DMS153 (cell line): ENCODE measurements around the gene GARIN5A.
A peak's percentile ranks its signal among the peaks of the same experiment; 100 is the strongest.
"Not testable (repeated sequence)": the region's sequence is repeated elsewhere in the genome, so short reads cannot be mapped to it uniquely, and the experiment has no call there.

Experiments
- DNase-seq: peaks from one replicate; lab custom pipeline; 2025; lab: John Stamatoyannopoulos, UW

Gene GARIN5A

DNA sequence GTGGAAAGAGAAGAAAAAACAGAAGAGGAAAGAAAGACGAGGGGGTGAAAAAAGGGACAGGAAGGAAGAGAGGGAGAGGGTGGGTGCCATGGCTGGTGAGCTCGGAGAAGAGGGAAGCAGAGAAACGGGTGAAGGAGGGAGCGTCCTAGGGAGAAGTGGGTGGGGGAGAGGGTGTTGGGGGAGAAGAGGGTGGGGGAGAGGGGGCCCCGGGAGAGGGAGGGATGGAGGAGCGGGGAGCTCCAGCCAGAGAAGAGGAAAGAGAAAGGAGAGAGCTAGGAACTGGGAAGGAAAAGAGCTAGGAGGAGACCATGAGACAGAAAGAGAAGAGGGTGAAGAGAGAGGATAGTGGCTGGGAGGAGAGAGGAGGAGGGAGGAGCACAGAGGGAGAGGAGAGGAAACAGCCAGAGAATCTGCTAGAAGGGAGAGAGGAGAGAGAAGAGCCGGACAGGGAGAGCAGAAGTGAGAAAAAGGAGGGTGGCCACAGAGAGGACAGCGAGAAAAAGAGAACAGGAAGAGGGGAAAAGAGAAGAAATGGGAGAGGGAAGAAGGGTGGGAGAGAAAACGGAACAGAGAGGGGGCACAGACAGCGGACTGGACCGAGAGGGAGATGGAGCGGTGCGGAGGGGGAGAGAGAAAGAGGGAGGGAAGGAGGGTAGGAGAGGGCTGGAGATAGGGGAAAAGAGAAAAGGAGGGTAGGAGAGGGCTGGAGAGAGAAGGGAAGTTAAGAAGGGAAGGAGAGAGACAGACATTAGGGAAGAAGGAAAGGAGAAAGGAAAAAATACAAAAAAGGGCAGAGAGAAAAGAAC lies 11.9 kb upstream of the GARIN5A start:
- DNase-seq: no peak

DNA sequence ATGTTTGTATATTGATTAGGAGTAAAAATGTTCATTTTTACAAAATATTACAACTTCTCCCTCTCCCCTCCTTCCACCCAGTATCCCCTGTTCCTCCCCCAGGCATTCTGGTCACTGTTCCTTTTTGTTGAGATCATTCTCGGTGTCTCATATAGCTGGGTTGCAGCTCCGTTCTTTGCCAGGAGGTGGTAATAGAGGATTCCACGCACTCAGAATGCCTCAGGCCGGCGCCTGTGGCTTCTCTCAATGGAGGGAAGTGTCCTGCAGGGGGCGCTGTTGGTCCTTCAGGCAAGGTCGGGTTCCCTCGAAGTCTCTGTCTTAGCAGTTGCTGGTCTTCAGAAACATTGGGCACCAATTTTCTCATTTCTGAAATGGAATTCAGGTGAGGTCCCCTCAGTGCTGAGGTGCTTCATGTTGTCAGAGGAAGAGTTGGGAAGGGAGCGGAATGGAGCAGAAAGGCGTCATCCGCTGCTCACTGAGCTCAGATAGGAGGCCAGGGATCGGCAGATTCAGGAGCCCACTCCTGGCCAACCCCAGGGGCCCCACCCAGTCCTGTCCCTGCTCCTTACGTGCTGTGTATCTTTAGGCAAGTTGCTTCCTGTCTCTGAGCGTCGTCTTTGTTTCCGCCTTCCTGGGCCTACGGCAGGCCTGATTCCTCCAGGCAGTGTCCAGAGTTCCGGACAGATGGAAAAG lies 10.3 kb upstream of the GARIN5A start:
- DNase-seq: no peak

DNA sequence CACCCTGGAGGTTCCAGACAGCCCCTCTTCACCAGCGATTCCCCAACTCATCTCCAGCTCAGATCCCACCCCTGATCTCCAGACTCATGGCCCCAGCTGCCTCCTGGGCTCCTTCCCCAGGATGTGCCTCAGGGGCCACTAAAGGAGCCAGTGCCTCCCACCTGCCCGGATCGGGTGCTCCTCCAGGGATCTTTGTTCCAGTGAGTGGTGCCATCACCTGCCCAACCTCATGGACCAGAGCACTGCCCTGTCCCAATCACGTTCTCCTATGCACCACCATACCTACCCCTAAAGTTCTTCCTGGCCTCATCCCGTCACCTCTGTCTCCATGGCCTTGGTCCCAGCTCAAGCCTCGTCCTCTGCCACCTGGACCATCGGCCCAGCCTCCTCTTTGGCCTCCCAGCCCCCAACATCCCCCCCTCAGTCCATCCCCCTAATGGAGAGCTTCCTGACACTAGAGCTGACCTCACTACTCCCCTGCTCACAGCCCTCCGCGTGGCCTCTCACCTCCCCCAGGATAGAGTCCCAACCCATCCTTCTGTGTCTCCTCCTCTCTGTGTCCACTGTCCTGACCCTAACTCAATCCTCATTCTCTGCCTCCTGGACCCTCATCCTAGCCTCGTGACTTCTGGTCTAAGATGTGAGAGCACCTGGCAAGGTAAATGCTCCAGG lies 8.8 kb upstream of the GARIN5A start:
- DNase-seq: no peak

DNA sequence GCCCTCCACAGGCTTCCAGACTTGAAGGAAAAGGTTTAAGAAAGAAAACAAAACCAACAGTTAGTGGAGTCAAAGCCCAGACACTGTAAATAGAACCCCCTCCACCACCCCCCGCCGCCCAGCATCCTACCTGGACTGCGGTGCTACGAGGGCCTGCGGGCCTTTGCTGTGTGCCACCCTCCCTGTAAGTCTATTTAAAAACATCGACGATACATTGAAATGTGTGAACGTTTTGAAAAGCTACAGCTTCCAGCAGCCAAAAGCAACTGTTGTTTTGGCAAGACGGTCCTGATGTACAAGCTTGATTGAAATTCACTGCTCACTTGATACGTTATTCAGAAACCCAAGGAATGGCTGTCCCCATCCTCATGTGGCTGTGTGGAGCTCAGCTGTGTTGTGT lies 6.3 kb upstream of the GARIN5A start:
- DNase-seq: no peak

DNA sequence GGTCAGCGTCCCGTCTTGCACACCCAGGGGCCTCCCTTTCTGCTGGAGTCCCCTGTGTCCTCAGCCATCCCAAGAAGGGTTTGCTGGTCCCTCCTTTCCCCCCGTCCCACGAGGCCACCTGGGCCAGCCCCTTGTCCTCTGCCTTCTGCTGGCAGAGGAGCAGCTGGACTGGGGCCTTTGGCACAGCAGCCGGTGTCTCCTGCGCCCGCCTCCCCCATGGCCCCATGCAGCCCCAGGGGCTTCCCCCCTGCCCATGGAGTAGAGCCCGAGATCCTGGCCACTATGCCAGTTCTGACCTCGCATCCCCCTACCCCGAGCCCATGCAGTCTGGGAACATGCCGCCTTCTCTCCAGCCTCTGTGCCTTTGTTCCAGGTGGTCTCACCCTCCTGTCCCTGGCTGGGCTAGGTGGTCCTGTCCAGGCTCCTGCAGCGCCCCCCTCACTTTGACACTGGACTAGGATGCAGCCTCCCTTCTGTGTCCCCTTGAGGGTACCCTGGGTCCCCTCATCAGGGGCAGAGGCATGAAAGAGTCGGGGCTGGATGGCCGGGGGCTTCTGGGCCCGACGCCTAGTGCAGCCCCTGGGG lies 5.7 kb upstream of the GARIN5A start:
- DNase-seq: no peak

DNA sequence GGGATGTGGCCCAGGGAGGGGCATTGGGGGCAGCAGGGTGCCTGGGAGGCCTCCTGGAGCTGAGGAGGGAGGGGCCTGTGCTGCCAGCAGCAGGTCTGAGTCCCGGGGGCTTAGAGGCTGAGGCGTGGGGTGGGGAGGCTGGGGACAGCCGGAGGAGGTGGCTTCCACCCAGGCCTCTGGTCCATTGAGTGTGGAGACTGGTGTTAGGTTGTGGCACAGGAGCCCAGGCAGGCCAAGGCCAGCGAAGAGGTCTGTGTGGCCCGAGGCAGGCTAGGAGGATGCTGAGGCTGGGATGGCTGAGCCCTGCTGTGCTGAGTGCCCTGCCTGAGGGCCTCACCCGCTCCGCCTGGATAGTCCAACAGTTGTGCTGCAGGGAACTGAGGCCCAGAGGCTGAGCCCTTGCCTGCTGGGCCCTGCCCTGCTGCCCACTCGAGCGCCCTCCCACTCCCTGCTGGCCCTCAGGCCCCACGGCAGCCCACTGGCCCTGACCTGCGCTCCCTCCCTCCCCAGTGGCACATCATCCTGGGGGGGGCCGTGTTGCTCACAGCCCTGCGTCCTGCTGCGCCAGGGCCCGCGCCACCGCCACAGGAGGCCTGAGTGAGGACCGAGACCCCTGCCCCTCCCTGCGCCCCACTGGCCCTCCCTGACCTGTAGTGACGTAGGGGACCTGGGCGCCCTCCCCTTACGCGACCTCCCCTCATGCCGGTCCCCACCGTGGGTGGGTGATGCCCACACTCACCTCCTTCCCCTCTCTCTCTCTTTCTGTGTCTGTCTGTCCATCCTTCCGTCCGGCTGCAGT lies 4.9 kb upstream of the GARIN5A start:
- DNase-seq: no peak

DNA sequence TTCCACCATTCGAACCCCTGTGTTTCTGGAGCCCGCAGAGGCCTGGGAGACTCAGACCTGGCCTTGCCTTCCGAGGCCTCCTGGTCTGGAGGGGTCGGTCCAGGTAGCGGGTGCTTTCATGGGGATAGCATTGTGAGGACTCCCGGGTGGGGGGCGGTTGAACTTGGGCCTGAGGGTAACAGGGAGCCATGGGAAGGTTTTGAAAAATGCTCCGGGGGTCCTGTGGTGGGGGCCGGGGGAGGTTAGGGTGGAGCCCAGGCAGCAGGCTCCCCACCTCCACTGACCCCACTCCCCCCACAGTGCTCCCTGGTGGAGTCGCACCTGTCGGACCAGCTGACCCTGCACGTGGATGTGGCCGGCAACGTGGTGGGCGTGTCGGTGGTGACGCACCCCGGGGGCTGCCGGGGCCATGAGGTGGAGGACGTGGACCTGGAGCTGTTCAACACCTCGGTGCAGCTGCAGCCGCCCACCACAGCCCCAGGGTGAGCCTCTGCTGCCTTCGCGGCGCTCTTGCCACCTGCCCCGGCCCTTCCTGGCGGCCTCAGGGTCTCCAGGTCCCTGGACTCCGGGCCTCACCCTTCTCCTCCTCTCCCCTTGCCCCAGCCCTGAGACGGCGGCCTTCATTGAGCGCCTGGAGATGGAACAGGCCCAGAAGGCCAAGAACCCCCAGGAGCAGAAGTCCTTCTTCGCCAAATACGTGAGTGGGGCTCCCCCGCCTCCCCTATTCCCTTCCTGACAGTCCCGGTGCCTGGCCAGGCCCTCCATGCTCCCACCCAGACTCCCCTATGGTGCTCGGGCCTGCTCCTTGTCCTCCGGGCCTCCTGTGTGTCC lies 3.8 kb upstream of the GARIN5A start:
- DNase-seq: no peak

DNA sequence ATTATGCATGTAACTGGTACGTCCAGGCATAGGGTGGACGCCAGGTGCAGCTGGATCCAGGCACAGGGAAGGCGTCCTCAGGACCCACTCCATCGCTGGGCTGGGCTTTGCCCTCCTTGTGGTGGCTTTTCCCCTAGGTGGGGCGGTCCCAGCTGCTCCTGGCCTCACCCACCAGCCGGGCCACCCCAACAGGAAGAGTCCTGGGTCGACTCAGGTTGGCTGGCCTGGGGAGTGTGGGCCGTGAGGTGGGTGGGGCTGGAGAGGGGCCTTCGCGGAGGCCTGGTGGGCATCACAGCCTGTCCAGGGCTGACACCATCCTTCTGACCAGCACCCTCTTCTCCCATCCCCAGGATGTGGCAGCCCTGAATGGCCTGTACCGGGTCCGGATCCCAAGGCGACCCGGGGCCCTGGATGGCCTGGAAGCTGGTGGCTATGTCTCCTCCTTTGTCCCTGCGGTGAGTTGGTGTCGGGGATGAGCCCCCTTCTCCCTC lies 3.2 kb upstream of the GARIN5A start:
- no peak for DNase-seq

DNA sequence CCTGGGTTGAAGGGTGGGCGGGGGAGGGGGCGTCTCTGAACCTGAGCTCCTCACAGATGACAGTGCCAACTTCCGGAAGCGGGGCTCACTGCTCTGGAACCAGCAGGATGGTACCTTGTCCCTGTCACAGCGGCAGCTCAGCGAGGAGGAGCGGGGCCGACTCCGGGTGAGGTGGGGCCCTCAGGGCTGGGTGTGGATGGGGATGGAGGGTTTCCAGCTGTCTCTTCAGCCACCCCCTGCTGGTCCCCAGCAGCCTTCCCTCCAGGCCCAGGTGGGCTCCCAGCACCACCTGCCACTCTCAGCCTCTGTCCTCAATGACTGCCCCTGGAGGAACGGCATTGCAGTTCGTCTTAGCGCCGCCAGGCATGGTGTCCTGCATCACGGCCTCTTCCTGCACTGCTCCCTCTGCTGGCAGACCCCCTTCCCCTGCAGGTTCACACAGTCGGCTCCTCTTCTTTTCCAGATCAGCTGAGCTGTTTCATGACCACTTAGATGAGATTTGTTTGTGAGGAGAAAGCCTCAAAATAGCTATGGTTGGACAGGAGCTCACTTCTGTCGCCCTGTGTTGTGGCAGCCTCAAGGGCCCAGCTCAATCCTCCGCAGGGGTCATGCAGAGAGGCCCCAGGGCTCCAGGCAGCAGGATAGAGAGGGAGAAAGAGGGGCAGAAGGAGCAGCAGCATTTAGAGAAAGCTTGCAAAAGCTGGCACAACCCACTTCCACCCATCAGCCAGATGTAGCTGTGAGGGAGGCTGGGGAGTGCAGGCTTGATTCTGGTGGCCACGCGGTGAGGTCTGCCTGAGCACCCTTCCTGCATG lies 2.5 kb upstream of the GARIN5A start:
- DNase-seq: no peak

DNA sequence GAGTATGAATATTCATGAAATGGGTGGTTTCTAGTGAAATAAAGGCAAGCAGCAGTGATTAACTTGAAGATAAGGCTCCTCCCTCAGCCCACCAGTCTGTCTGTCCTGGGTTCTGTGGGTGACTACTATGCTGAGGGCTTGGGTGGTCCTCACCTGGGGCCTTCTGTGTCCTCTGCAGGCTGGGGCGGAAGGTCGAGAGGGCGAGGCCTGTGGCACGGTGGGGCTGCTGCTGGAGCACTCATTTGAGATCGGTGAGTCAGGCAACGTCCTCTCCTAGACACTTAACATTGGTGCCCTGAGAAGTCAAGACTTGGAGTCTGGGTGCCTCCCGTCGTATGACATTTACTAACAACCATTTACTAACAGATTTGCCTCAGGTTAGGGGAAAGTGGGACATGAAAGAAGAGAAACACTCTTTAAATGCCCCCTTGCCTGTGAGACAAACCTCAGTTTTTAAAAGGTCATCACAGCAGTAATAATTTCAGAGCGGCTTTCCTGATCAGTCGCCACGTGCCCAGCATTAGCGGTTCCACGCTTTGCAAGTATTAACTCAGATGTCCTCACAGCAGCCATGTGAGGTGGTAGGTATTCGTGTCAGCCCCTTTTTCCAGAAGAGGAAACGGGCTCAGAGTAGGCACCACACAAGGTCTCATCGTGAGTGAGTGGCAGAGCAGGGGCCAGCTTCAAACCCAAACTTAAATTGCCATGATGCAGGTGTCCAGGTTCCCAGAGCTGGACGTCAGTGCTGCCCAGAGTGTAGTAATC lies 1.3 kb upstream of the GARIN5A start:
- DNase-seq: no peak

DNA sequence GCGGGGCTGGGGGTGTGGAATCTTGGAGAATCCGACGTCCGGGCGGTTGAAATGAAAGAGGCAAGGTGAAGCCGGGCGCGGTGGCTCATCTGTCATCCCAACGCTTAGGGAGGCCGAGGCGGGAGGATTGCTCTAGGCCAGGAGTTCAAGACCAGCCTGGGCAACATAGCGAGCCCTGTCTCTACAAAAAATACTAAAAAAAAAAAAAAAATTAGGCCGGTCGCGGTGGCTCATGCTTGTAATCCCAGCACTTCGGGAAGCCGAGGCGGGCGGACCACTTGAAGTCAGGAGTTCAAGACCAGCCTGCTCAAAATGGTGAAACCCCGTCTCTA lies 225 bp upstream of the GARIN5A start:
- DNase-seq: no peak

DNA sequence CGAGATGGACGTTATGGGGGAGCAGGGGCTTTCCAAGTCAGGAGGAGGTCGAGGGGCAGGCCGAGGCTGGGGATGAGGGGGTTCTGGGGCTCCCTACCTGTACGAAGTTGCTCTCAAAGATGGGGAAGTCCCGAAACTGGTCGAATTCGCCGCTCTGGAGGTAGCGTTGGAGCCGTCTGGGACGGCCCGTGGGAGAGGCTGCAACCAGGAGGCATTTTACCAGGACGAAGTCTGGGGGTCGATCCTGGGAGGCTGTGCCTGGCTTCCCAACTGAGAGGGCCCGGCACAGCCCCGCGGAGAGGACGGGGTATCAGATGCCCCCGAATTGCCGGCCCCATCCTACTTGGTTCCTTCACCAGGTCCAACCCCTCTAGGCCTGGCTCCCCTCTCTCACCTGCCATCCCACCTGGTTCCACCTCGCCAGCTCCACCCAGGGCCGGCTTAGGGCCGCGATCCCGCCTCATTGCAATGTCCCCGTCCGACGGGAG lies 868 bp downstream of the GARIN5A start:
- DNase-seq: no peak

DNA sequence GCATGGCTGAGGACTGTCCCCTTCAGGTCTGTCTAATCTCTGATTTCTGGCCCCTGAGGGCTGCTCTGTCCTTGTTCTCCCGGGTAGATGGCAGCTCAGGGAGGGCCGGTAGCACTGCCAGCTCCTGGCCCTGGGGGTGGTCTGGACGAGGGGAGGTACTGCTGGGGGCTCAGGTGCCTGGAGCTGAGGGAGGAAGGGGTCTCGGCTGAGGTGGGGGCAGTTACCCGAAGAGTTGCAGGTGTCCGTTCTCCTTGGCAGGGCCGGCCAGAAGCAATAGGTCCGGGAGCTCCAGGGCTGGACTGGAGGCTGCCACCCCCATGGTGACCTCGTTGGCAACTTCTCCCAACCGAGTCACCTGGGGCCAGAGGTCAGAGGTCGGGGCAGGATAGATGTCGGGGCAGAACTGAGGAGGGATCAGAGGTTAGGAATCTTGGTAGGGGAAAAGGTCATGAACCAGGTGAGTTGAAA lies 1.5 kb downstream of the GARIN5A start:
- DNase-seq: no peak

DNA sequence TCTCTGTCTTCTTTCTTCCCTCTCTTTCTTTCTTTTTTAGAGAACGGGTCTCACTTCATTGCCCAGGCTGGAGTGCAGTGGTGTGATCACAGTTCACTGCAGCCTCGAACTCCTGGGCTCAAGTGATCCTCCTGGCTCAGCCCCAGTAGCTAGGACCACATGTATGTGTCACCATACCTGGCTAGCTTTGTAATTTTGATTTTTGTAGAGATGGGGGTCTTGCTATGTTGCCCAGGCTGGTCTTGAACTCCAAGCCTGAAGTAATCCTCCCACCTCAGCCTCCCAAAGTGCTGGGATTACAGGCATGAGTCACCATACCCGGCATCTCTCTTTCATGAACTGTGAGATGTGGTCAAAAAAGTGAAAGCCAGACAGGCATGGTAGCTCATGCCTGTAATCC lies 3.3 kb downstream of the GARIN5A start:
- DNase-seq: not testable (repeated sequence)

DNA sequence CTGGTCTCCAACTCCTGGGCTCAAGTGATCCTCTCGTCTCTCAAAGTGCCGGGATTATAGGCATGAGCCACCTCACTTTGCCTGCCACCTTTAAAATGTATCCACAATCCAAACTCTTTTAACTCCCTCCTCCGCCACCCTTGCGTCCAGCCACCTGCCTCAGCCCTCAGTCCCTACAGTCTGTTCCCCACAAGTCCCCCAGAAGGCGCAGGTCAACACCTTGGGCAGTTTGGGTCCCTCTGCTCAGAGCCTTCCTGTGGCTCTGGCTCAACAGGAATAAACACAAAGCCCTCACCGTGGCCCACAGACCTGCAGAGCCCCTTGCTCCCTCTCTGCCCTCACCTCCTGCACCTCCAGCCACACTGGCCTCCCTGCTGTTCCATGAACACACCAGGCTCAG lies 7.8 kb downstream of the GARIN5A start:
- DNase-seq: no peak

DNA sequence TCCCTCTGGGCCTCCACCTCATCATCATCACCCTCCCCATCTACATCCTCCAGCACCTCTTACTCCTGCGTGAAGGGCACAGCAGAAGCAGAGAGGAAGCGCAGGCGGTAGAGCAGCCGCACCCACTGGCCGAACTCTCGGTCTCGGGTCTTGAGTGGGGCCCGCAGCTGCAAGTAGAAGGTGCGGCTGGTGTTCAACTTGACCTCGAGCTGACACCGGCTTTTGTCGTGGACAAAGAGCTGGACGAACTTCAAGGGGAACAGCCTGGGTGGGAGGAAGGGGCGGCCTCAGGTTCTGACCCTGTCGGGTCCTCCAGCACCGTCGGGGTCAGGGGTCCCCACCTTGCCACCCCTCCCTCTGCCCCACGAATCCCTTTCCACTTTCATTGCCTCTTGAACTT lies 9.1 kb downstream of the GARIN5A start:
- DNase-seq: no peak

DNA sequence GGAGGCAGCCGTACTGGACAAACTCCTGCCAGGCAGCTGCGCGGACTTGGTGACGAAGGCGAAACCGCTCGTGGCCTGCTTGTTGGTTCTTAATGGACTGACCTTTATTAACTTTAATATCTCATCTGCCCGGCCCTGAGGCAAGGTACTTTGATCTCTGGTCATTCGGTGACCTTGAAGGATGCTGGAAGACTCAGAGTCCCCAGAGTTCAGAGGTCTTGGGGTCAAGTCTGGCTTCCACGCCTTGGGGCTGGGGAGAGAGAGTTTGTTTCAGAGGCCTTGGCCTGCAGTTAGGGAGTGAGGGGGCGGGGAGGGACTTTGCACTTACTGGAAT lies 10.0 kb downstream of the GARIN5A start:
- no peak for DNase-seq

DNA sequence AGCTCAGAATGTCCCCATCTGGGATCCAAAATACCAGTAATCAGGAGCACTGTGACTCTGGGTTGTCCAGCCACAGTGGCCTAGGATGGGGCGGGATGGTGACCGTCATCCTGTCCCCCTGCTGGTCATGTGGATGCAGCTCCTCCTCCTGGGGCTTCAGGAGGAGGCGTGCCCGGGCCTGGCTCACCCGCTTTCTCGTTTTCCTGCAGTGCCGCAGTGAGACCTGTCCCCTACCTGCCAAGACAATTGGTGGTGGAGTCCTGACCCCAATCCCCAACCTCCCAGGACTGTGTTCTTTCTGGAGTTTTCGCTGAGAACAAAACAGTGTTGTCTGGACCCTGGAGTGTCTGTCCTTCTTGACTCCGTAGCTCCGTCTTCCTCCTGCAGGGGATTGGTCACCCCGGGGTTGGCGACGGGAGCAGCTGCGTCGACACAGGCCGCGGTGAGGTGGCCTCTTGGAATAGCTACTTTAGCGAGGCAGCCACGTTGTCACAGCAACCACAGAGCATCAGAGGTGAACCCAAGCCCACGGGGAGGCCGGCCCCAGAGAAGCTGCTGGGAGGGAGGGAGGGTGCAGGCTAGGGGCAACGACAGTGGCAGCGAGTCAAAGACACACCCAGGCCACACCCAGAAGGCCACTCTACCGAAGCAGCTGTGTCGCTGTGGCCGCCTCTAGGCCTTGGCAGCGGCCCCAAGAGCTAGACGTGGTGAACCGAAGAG lies 10.5 kb downstream of the GARIN5A start:
- DNase-seq: peak; percentile 71

DNA sequence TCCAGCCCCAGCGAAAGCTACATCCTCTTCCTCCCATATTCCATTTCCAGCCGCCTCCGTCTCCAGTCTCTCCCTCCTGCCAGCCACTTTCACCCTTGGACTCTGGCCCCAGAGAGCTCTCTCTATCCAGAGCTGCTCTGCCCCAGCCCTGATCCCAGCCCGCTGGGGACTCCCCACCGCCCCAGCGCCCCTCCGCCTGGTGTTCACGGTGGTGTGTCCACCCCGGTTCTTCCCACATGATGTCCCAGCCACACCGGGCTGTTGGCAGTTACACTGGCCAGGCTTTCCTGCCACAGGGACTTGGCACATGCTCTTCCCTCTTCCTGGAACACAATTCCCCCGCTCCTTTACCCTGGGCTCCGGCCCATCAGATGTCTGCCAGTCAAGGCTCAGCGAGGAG lies 11.6 kb downstream of the GARIN5A start:
- DNase-seq: no peak
